ENCODE measurements around the gene BNIP2.
"Not testable (repeated sequence)": the region's sequence is repeated elsewhere in the genome, so short reads cannot be mapped to it uniquely, and the experiment has no call there.

The BNIP2 gene

DNA sequence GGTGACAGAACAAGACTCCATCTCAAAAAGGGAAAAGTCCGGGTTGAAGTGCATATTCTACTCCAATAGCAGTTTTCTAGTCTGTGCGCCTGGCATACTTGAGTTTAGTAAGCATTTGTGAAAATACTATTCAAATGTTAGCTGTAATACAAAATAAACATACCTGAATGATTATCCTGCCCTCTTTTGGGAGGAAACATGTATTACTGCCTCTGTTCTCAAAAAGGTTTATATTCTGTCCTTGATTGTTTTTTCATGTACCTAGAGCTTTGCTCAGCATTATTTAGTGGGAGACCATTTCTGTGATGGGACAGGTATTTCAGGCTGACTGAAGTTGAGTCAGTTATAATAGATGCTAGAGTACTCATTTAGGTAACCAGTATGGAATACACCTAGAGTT lies 51.6 kb downstream of the BNIP2 start:
- not testable (repeated sequence) for DNase-seq

DNA sequence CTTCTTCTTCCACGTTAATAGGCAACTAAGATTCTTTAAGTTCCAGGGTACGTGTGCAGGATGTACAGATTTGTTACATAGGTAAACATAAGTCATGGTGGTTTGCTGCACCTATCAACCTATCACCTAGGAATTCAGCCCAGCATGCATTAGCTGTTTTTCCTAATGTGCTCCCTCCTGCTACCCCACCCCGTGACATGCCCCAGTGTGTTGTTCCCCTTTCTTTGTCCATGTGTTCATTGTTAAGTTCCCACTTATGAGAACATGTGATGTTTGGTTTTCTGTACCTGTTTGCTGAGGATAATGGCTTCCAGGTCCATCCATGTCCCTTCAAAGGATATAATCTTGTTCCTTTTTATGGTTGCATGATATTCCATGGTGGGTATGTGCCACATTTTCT lies 52.9 kb downstream of the BNIP2 start:
- no peak for DNase-seq

DNA sequence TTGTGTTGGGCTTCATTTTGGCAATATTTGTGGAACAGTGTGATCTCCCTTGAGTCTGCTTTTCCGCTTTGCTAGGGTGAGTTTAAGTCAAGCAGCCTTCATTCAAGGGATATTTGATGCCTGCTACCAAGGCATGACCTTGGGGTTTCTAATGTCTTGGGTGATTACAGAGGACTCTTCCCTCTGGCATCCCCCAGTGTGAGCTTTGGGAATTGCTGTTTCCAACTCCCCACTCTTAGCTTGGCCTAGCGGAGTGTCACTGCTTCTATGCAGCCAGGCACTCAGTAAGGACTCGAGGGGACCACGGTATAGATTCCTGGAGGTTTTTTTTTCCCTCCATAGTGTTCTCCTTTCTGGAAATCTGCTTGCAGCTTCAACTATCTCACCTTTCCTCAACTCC lies 56.4 kb downstream of the BNIP2 start:
- no peak for DNase-seq

DNA sequence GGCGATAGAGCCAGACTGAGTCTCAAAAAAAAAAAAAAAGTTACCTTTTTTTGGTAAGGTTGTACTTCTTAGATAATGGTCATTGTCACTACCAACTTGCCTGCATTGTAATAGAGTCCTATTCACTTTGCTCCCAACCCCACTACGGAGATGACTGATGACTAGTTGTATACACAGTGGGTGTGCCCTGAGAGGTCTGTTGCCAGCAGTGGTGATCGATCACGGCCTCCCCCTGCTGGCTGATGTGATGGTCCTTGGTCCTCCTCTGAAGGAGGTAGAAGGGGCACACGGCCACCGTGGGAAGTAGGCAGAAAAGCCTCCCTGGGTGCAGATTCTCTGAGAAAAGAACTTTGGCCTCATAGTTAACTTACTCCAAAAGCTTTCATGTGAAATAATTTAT lies 66.8 kb downstream of the BNIP2 start:
- peak in 2 of 56 donors; percentile 0 to 3 for DNase-seq

DNA sequence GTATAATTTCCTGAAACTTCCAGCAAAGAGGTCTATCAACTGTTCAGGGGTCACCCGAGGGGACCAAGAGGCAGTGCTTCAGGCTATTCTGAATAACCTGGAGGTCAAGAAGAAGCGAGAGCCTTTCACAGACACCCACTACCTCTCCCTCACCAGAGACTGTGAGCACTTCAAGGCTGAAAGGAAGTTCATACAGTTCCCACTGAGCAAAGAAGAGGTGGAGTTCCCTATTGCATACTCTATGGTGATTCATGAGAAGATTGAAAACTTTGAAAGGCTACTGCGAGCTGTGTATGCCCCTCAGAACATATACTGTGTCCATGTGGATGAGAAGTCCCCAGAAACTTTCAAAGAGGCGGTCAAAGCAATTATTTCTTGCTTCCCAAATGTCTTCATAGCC lies 70.7 kb downstream of the BNIP2 start:
- DNase-seq, result no peak

DNA sequence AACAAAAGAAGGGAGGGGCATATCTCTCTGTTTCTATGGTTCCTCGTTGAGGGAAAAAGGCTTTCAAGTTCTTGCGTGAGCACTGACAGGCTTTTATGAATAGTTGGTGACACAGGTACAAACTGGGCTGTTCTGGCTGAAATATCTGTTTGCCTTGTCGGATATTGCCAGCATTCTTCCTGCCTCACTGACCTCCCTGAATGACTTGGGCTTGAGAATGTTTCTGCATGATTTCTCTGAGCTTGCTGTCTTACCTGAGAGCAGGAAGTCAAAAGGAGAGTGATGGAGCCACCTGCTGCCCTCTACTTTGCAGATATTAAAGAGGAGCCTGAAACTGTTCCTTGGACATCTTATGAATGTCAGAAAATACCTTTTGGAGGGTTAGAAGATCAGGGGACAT lies 72.7 kb downstream of the BNIP2 start:
- DNase-seq, result no peak

DNA sequence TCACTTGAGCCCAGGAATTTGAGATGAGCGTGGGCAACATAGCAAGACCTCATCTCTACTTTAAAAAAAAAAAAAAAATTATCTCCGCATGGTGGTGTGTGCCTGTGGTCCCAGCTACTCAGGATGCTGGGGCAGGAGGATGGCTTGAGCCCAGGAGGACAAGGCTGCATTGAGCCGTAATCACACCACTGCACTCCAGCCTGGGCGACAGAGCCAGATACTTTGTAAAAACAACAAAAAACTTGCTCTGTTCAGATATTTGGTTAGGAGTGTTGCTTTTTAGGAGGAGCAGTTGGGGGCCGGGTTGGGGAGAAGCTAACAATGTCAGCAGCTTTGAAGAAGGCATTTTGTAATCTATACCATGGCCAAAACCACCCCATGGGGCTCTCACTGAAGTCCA lies 73.5 kb downstream of the BNIP2 start:
- DNase-seq, result no peak

DNA sequence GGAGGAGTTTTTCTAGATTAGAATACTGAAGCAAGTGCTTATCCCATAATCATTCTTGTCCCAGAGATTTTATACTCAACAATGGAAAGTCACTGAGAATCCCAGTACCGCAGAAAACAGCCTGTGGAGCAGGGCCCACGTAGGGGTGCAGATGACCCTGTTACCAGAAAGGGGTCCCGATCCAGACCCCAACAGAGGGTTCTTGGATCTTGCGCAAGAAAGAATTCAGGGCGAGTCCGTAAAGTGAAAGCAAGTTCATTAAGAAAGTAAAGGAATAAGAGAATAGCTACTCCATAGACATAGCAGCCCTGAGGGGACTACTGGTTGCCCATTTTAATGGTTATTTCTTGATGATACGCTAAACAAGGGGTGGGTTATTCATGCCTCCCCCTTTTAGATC lies 75.0 kb downstream of the BNIP2 start:
- no peak for DNase-seq

DNA sequence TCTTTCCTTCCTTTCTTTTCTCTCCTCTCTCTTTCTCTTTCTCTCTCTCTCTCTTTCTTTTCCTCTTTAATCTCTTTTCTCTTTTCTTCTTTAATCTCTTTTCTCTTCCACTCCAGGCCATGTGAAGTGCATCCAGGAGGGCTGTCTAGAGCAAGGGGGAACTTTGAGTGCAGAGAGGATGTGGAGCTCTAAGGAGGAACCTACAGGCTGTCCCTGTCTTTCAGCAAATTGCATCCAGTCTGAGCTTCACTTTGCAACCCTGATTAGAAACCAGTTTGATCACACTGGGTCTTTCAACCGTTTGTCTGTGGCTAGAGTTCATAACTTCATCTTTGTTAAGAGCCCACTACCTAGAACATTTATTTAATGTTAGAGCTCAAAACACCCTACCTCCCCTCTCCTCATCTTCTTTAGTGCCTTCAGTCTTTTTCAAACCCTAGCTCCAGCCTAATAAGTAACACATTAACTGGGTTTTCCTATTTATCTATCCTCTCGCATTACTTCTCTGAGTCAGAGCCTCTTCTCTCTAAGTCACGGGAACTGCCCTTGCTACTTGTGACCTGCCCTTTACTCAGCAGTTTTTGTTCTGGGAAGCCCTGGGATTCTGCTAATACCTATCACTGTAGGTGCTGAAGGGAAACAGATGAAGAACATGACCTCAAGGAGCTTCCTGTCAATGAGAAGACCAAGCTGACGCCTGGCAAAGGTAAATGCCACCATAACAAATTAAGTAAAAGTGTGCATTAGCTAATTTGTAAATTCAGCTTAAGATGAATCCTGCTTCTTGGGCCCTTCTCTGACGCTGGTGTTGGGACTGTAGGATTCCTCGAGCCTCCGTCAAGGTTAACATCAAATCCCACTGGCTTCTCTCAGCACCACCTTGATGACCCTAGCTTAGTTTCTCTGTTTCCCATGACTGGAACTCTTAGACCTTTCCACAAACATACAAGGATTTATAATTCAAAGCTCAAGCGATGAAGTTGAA lies 77.6 kb downstream of the BNIP2 start, which contains the start of gene GCNT3:
GCNT3 (plus strand) TSS at position 508 of the 985 bp plus-strand sequence. CDS start 6,456 bp downstream, outside the sequence.
- no peak for DNase-seq

DNA sequence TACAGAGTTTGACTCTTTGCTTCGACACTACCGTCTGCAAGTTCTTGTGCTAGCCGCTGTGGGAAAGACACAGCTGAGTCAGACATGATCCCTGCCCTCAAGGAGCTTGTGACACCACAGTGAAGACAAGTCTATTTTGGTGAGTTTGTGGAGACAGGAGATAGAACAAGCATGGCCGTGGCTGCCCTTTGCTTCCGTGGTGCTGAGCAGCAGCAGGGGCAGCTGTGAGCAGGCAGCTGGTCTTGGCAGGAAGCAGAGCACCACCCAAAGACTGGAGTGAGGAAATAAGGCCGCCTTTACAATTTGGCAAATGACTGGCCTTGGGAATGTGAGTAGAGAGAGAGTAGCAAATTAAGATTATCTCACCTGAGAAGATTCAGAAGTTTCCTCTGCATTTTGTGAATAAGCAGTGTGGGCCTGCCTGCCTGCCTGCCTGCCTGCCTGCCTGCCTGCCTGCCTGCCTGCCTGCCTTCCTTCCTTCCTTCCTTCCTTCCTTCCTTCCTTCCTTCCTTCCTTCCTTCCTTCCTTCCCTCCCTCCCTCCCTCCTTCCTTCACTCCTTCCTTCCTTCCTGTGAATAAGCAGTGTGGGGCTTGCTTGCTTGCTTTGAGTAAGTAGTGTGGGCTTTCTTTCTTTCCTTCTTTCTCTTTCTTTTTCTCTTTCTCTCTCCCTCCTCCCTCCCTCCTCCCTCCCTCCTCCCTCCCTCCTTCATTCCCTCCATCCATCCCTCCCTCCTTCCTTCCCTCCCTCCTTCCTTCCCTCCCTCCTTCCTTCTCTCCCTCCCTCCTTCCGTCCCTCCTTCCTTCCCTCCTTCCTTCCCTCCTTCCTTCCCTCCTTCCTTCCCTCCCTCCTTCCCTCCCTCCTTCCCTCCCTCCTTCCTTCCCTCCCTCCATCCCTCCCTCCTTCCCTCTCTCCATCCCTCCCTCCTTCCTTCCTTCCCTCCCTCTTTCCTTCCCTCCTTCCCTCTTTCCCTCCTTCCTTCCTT lies 79.1 kb downstream of the BNIP2 start:
- no peak for DNase-seq

Data from amygdala (tissue), 56 donors.